Epithelial cell of esophagus (primary cell): ENCODE results near the gene GLB1L3.

Experiments used
- DNase-seq: peaks from one replicate; pipeline ENCODE4 v3.0.0; 2010; ENCODE audit warnings: low read depth
- H3K4me3 ChIP-seq: 2 replicates; pipeline ENCODE4 v1.5.1; 2011; ENCODE audit warnings: mild to moderate bottlenecking, low read length, control low read depth
- TF ChIP-seq, protein P1 (sequence below): IDR thresholded peaks from 2 replicates; pipeline ENCODE4 v1.5.1; 2011; ENCODE audit warnings: low read depth, mild to moderate bottlenecking, low read length, control low read depth, inconsistent platforms; ENCODE audit not compliant: insufficient read depth; ENCODE audit errors: missing control alignments

GLB1L3 gene, protein sequence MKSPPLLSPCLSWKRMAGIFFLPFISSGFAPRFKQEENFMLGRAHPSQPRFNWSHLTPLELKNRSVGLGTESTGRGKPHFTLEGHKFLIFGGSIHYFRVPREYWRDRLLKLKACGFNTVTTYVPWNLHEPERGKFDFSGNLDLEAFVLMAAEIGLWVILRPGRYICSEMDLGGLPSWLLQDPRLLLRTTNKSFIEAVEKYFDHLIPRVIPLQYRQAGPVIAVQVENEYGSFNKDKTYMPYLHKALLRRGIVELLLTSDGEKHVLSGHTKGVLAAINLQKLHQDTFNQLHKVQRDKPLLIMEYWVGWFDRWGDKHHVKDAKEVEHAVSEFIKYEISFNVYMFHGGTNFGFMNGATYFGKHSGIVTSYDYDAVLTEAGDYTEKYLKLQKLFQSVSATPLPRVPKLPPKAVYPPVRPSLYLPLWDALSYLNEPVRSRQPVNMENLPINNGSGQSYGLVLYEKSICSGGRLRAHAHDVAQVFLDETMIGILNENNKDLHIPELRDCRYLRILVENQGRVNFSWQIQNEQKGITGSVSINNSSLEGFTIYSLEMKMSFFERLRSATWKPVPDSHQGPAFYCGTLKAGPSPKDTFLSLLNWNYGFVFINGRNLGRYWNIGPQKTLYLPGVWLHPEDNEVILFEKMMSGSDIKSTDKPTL

DNA sequence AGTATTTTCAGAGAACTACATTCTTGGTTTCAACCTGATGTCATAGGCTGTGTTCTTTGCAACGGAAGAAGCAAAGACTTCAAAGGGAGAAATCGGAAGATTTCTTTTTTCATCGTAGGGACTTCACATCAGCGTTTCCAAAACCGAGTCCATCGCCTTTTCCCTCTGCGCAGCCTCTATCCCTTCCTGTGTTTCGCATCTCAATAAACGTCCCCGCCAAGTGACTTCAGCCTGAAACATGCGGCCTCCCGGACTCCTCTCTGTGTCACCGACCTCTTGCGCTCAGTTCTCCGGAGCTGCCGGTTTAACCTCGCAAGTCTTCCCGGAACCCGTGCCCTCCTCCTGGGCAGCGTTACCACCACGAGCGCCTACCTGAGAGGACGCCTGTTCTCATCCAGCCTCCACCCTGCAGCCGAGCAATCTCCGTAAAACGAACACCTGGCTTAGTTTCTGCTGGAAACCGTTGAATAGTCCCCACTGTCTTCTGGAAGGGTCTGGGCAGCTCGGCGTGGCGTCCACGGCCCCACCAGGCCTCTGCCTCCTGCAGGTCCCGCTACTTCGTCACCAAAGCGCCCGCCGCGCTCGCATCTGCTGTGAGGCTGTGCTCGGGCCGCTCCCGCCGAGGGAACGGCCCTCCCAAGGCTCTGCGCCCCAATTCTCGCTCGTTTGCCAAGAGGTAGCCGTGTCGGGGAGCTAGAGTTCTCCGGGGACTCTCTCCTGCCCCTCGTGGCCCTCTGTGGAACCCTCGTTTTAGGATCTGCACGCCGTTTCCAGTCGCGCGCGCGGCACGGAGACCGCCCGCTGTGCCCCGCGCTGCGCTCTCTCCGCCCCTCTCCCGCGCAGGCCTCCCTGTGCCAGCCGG, at the start of gene GLB1L3:
TSS of gene GLB1L3 (plus strand) at position 846 of the 862 bp plus-strand sequence. CDS start 362 bp downstream, outside the sequence.
- TF ChIP-seq, protein P1, sequence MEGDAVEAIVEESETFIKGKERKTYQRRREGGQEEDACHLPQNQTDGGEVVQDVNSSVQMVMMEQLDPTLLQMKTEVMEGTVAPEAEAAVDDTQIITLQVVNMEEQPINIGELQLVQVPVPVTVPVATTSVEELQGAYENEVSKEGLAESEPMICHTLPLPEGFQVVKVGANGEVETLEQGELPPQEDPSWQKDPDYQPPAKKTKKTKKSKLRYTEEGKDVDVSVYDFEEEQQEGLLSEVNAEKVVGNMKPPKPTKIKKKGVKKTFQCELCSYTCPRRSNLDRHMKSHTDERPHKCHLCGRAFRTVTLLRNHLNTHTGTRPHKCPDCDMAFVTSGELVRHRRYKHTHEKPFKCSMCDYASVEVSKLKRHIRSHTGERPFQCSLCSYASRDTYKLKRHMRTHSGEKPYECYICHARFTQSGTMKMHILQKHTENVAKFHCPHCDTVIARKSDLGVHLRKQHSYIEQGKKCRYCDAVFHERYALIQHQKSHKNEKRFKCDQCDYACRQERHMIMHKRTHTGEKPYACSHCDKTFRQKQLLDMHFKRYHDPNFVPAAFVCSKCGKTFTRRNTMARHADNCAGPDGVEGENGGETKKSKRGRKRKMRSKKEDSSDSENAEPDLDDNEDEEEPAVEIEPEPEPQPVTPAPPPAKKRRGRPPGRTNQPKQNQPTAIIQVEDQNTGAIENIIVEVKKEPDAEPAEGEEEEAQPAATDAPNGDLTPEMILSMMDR, result peak; percentile 52
- peak within 1 kb of the TSS; percentile 65 for H3K4me3 ChIP-seq
- peak; percentile 76 for DNase-seq

DNA sequence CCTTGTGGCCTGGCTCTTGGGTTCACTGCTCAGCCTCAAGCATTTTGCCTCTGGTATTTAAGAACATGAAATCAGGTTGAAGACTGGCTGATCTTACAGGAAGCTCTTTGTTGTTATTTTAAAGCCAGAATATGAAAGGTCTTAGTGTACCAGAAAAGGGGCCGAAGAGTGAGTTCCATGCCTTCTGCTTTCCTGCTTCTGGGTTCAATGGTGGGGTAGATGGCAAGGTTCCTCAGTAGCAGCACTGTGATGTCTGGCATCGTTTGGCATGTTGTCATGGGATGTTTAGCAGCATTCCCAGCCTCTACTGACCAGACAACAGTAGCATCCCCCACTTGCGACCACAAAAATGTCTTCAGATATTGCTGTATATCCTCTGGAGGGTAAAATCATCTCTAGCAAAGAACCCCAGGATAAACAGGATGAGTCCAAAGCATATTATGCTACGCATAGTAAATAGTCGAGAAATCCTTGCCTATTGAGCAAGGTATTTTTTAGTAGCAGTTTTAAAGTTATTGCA, 49.3 kb upstream of the GLB1L3 start:
- TF ChIP-seq, protein P1, result no peak
- DNase-seq, result no peak

DNA sequence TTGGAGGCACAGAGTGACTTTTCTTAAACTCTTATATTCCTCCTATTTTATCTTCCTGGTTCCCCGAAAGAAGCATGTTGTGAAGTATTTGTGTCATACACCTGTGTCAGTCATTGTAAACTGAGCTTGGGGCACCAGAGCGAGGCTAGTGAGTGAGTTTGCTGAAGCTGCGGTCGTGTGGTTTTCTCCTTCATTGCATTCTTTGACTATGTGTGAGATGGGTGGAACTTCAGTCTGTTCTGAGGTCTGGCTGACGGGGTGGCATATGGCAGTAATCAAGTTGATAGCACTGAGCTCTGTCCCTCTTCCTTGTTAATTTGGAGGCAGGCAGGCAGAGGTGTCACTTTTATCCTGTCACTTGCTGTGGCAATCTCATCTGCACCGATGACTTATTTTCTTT, 47.6 kb upstream of the GLB1L3 start:
- DNase-seq, result no peak
- TF ChIP-seq, protein P1, result no peak
- H3K4me3 ChIP-seq, result no peak overlapping the region

More for the DNA sequence above, 49.3 kb upstream of the GLB1L3 start:
- no peak overlapping the region for H3K4me3 ChIP-seq

DNA sequence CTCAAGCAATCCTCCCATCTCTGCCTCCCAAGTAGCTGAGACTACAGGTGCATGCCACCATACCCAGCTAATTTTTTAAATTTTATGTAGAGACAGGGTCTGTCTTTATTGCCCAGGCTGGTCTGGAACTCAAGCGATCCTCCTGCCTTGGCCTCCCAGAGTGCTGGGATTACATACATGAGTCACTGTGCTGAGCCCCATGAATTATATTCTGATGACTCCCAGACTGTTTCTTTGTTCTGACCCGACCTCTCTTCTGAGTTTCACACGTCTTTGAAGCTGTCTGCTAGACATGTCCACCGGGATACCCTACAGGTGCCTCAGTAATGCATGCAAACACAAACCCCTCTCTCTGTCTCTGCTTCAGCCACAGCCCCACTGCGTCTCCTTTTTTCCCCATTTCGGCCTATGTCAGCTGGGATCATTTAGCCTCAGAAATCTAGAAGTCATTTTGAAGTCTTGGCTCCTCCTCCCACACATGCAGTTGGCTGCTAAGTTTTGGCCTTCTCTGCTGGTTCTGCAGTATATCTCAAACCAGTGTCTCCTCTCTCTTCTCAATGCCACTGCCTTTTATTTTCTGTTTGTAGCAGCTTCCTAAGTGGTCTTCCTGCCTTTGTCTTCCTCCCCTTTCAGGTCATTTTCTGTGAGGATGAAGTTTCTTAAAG, 46.9 kb upstream of the GLB1L3 start:
- TF ChIP-seq, protein P1, result no peak
- no peak overlapping the region for H3K4me3 ChIP-seq
- peak; percentile 32 for DNase-seq

DNA sequence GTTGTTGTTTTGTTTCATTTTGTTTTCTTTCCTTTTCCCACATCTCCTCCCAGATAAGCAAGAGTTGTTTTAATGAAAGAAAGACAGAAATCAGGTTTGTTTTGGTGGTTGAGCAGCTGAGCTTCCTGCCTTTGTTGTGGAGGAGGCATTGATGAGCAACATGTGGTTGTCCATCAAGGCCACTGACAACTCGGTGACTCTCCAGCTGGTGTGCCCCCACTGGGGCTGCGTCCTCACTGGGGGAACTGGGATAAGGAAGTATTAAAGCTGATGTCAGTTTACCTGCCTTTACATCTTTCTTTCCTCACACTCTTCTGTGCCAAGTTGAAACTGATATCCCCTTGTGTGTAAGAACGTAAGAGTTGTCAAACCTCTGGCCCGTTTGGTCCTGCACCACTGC, 45.8 kb upstream of the GLB1L3 start:
- no peak for DNase-seq
- H3K4me3 ChIP-seq, result no peak overlapping the region
- TF ChIP-seq, protein P1, result no peak
